Spleen (tissue), 7 donors: ENCODE results near the gene STAT2.
"Not testable (repeated sequence)": the region's sequence is repeated elsewhere in the genome, so short reads cannot be mapped to it uniquely, and the experiment has no call there.

Experiments used
- CTCF ChIP-seq, 11 experiments: fragments of 200-600 bp in 7 of 11; fragments of 450-650 bp in 4 of 11; sonication (generic) in 4 of 11; IDR thresholded peaks in 8 of 11; conservative IDR thresholded peaks in 3 of 11; 1 replicate in 7 of 11; 2 replicates in 4 of 11; pipeline versions ENCODE4 v1.4.0 to v1.8.0; 2016 to 2021; ENCODE audit warnings: antibody characterized with exemption in 11 of 11, inconsistent platforms in 4 of 11, mild to moderate bottlenecking in 1 of 11
- POLR2A ChIP-seq, 3 donors: fragments of 450-650 bp; IDR thresholded peaks; one replicate each; pipeline ENCODE4 v1.5.1; 2017; ENCODE audit warnings: antibody characterized with exemption in 3 of 3, mild to moderate bottlenecking in 1 of 3
- POLR2AphosphoS5 ChIP-seq, 3 donors: sonication (generic); formaldehyde crosslinking; IDR thresholded peaks; one replicate each; pipeline ENCODE4 v1.5.1; 2017; ENCODE audit warnings: antibody characterized with exemption in 3 of 3
- donor health status: DM: no; HTN: no; CAD: no; lungs with moderate emphysema.
- donor health status: DM: no; HTN: no; CAD: no.
- donor health status: DM: no; HTN: no; CAD: no.

GRCh38 chr12:56335527-56335926 lies 24.4 kb downstream of the STAT2 start:
- not testable (repeated sequence) for TF ChIP-seq CTCF (IDR thresholded peaks at IDR 0.05 in 8 of 11, conservative IDR thresholded peaks at IDR 0.05 in 3 of 11); POLR2A (IDR thresholded peaks at IDR 0.05); POLR2AphosphoS5 (IDR thresholded peaks at IDR 0.05)
